ENCODE data around the gene BLMH.

BLMH gene

DNA sequence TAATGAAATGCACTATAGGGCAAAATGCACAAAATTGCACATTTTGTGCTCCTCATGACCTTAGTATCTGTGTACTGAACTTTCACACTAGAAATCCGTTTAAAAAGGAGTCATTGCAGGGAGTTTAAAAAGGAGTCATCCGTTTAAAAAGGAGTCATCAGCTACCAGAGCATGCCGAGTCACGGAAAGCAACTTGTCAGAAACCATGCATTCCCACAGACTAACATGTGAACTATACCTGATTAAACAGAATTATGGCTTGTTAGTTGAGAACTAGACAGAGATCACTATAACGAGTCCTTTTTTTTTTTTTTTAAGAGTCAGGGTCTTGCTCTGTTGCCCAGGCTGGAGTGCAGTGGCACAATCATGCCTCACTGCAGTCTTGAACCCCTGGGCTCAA, 92.1 kb downstream of the BLMH start:
- DNase-seq (ENCODE audit: low spot score), result no peak

Data from AG08395 (cell line).